DOHH2 (cell line): ENCODE data around the gene TSHZ2.

ENCODE experiments used
- CTCF ChIP-seq: fragments of 200-600 bp; sonication (generic); IDR thresholded peaks from one replicate; pipeline ENCODE4 v1.5.1; 2014; ENCODE audit warnings: antibody characterized with exemption, mild to moderate bottlenecking, low read depth, low read length; ENCODE audit not compliant: poor library complexity, severe bottlenecking
- EZH2phosphoT487 ChIP-seq: fragments of 200-600 bp; sonication (generic); IDR thresholded peaks from 2 replicates; pipeline ENCODE4 v1.6.1; 2017; ENCODE audit warnings: borderline replicate concordance, mild to moderate bottlenecking, antibody characterized with exemption, low read length, moderate library complexity, mixed read lengths

GRCh38 chr20:53292347-53292746 is 320.2 kb downstream of the TSHZ2 start:
- TF ChIP-seq CTCF (no peak), EZH2phosphoT487 (no peak)
